Smooth muscle cell (in vitro differentiated cells): ENCODE results near the gene NCOR2. TPM values are rescaled to one million over a fixed set of nuclear protein-coding genes. Genes with fewer than 3 reads are reported as not detected.

Experiments used
- DNase-seq: peaks from one replicate; lab custom pipeline; 2025; ENCODE audit not compliant: unreplicated experiment; lab: John Stamatoyannopoulos, UW
- H2AFZ ChIP-seq: fragments of 200-600 bp; sonication (generic); 2 replicates; pipeline ENCODE4 v1.6.0; 2016; ENCODE audit warnings: antibody characterized with exemption, low read depth, mild to moderate bottlenecking
- H3F3A ChIP-seq: fragments of 200-600 bp; sonication (generic); 2 replicates; pipeline ENCODE4 v1.6.0; 2017; ENCODE audit warnings: antibody characterized with exemption, low read depth
- H3K27ac ChIP-seq: fragments of 200-600 bp; sonication (generic); 2 replicates; pipeline ENCODE4 v1.5.1; 2016; ENCODE audit warnings: low read depth, mild to moderate bottlenecking
- H3K27me3 ChIP-seq: fragments of 200-600 bp; sonication (generic); 2 replicates; pipeline ENCODE4 v1.6.1; 2016; ENCODE audit warnings: low read depth, mild to moderate bottlenecking
- H3K36me3 ChIP-seq: fragments of 200-600 bp; sonication (generic); 2 replicates; pipeline ENCODE4 v1.5.1; 2016; ENCODE audit warnings: low read depth
- H3K4me1 ChIP-seq: fragments of 200-600 bp; sonication (generic); 2 replicates; pipeline ENCODE4 v1.5.1; 2016; ENCODE audit warnings: low read depth
- H3K4me2 ChIP-seq: fragments of 200-600 bp; sonication (generic); 2 replicates; pipeline ENCODE4 v1.6.0; 2016; ENCODE audit warnings: mild to moderate bottlenecking
- H3K4me3 ChIP-seq: fragments of 200-600 bp; sonication (generic); 2 replicates; pipeline ENCODE4 v1.5.1; 2016; ENCODE audit warnings: mild to moderate bottlenecking
- H3K79me2 ChIP-seq: fragments of 200-600 bp; sonication (generic); 2 replicates; pipeline ENCODE4 v1.6.0; 2016; ENCODE audit warnings: low read depth, mild to moderate bottlenecking
- H3K9ac ChIP-seq: fragments of 200-600 bp; sonication (generic); 2 replicates; pipeline ENCODE4 v1.6.0; 2016; ENCODE audit warnings: low read depth
- H3K9me3 ChIP-seq: fragments of 200-600 bp; sonication (generic); replicated peaks from 2 replicates; pipeline ENCODE4 v1.5.1; 2016; ENCODE audit warnings: low read depth
- H4K20me1 ChIP-seq: fragments of 200-600 bp; sonication (generic); 2 replicates; pipeline ENCODE4 v1.6.0; 2016; ENCODE audit warnings: low read depth
- whole genome bisulfite sequencing: methylation state at CpG from one replicate; pipeline ENCODE4 v1.1.7; 2016; ENCODE audit warnings: low lambda C conversion rate; 5-methylcytosine and 5-hydroxymethylcytosine counted together
- polyA plus RNA-seq: library from polyadenylated mRNA; unstranded; fragments of >200 nt; fragmentation: Nextera tagmentation; extraction: Ambion mirVana; gene quantifications from 2 replicates; pipeline ENCODE4 v1.2.1, GENCODE V29; 2016
- total RNA-seq: library from RNA; depleted of rRNA; stranded (reverse); fragments of >200 nt; gene quantifications from 2 replicates; pipeline ENCODE4 v1.2.3, GENCODE V29; 2014
- TF ChIP-seq, protein P1 (sequence below): fragments of 200-600 bp; sonication (generic); IDR thresholded peaks from 2 replicates; pipeline ENCODE4 v1.5.1; 2017; ENCODE audit warnings: borderline replicate concordance, mild to moderate bottlenecking, antibody characterized with exemption; ENCODE audit not compliant: insufficient read depth, poor library complexity, severe bottlenecking

Gene NCOR2
- total and polyA plus RNA-seq, 2 experiments from 2014 or later: 64.1 to 164 TPM

DNA sequence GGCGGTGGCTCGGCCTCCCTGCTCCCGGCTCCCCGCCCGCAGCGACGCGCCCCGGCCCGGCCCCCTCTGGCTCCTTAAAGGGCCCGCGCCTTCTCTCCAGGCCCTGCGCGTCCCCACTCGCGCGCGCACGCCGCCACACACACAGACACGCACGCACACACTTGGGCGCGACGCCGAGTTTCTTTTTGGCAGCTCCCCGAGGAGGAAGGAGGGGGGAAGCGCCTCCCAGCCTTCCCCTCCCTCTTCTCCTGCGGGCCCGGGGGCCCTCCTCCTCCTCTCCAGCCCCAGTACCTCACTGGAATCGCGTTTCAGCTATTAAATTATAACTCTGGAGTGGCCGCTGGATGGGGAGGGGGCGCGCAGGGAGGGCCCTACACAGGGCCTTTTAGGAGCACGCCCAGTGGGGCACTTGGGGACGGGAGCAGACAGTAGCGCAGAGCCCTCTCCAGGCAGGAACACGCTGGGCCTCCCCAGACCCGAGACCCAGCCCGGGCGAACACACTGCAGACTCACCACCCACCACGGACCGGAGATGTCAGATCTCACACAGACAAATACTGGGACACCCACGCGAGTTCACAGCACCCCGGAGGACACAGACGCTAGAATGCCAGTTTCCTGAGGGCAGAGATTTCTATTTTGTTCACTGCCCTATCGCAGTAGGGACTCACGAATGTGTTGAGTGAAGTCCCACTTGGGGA lies 411 bp upstream of the NCOR2 start:
- Histone ChIP-seq H3F3A (peaks cover 21% of the 10 kb centered on the region), H3K9me3 (no peaks in the 10 kb centered on the region), H3K9ac (peak overlapping the region; percentile 74), H3K4me2 (peak overlapping the region; percentile 95), H3K79me2 (peaks cover 43% of the 10 kb centered on the region), H3K27me3 (no peaks in the 10 kb centered on the region), H4K20me1 (peaks cover 36% of the 10 kb centered on the region), H3K36me3 (no peaks in the 10 kb centered on the region), H3K27ac (peak overlapping the region; percentile 90), H3K4me1 (peaks cover 27% of the 10 kb centered on the region), H2AFZ (peak overlapping the region; percentile 86), H3K4me3 (peak overlapping the region; percentile 57)
- 3% methylated on average over 27 of the region's 50 CpGs for WGBS
- TF ChIP-seq, protein P1, sequence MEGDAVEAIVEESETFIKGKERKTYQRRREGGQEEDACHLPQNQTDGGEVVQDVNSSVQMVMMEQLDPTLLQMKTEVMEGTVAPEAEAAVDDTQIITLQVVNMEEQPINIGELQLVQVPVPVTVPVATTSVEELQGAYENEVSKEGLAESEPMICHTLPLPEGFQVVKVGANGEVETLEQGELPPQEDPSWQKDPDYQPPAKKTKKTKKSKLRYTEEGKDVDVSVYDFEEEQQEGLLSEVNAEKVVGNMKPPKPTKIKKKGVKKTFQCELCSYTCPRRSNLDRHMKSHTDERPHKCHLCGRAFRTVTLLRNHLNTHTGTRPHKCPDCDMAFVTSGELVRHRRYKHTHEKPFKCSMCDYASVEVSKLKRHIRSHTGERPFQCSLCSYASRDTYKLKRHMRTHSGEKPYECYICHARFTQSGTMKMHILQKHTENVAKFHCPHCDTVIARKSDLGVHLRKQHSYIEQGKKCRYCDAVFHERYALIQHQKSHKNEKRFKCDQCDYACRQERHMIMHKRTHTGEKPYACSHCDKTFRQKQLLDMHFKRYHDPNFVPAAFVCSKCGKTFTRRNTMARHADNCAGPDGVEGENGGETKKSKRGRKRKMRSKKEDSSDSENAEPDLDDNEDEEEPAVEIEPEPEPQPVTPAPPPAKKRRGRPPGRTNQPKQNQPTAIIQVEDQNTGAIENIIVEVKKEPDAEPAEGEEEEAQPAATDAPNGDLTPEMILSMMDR: no peak
- peak; percentile 80 for DNase-seq

GRCh38 chr12:124566161-124566996 lies 1.0 kb downstream of the NCOR2 start:
- Histone ChIP-seq H3K9ac (peak overlapping the region; percentile 98), H3K27me3 (no peaks in the 10 kb centered on the region), H2AFZ (peak overlapping the region; percentile 67), H3K4me2 (peak overlapping the region; percentile 92), H3K36me3 (no peaks in the 10 kb centered on the region), H3K27ac (peak overlapping the region; percentile 98), H3K79me2 (peaks cover 58% of the 10 kb centered on the region), H3K4me1 (peaks cover 27% of the 10 kb centered on the region), H3F3A (peaks cover 21% of the 10 kb centered on the region), H3K9me3 (no peaks in the 10 kb centered on the region), H3K4me3 (peak overlapping the region; percentile 97), H4K20me1 (peaks cover 50% of the 10 kb centered on the region)
- TF ChIP-seq, protein P1: no peak
- DNase-seq: peak; percentile 61
- WGBS: under 1% methylated on average over 37 of the region's 56 CpGs

GRCh38 chr12:124565656-124566160 lies 1.7 kb downstream of the NCOR2 start:
- H3K27ac ChIP-seq: peak overlapping the region; percentile 98
- peaks cover 57% of the 10 kb centered on the region for H4K20me1 ChIP-seq
- no peaks in the 10 kb centered on the region for H3K36me3 ChIP-seq
- DNase-seq: no peak
- peak overlapping the region; percentile 92 for H3K4me2 ChIP-seq
- TF ChIP-seq, protein P1: no peak
- peak overlapping the region; percentile 98 for H3K9ac ChIP-seq
- peaks cover 27% of the 10 kb centered on the region for H3K4me1 ChIP-seq
- no peak overlapping the region for H2AFZ ChIP-seq
- H3F3A ChIP-seq: peaks cover 21% of the 10 kb centered on the region
- H3K27me3 ChIP-seq: no peaks in the 10 kb centered on the region
- H3K79me2 ChIP-seq: peaks cover 64% of the 10 kb centered on the region
- peak overlapping the region; percentile 97 for H3K4me3 ChIP-seq
- WGBS: 5% methylated on average over 13 of the region's 14 CpGs
- H3K9me3 ChIP-seq: no peaks in the 10 kb centered on the region
